Measurements from ENCODE around the gene ADD1. TPM values are rescaled to one million over a fixed set of nuclear protein-coding genes. Genes with fewer than 3 reads are reported as not detected.

ADD1 gene
- total and polyA plus RNA-seq, 8 donors: 70.9 to 160 (median 92.0) TPM

- DNase-seq (peak in 2 of 6 donors; percentile 41 to 83), ATAC-seq (peak in 3 of 4 donors; percentile 7 to 37 (median 19)), FAIRE-seq (no peak)
- TF ChIP-seq, protein P1, sequence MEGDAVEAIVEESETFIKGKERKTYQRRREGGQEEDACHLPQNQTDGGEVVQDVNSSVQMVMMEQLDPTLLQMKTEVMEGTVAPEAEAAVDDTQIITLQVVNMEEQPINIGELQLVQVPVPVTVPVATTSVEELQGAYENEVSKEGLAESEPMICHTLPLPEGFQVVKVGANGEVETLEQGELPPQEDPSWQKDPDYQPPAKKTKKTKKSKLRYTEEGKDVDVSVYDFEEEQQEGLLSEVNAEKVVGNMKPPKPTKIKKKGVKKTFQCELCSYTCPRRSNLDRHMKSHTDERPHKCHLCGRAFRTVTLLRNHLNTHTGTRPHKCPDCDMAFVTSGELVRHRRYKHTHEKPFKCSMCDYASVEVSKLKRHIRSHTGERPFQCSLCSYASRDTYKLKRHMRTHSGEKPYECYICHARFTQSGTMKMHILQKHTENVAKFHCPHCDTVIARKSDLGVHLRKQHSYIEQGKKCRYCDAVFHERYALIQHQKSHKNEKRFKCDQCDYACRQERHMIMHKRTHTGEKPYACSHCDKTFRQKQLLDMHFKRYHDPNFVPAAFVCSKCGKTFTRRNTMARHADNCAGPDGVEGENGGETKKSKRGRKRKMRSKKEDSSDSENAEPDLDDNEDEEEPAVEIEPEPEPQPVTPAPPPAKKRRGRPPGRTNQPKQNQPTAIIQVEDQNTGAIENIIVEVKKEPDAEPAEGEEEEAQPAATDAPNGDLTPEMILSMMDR (IDR thresholded peaks at IDR 0.05): no peak
- peak overlapping the region; percentile 45 to 65 (median 60) for H3K4me3 ChIP-seq
- peaks cover 0 to 7% (median 0%) of the 10 kb centered on the region in 3 donors for H3K4me1 ChIP-seq
- peaks cover 0 to 2% (median 0%) of the 10 kb centered on the region in 3 donors for H3K36me3 ChIP-seq
- no peak overlapping the region for H3K27ac ChIP-seq
- no peaks in the 10 kb centered on the region for H3K27me3 ChIP-seq
- intact Hi-C loops (cut with DNase I): no loop called here
- H3K9me3 ChIP-seq: no peaks in the 10 kb centered on the region
- 1 to 2% methylated on average over 28 to 54 of the region's 54 CpGs for WGBS, 2 donors
These were observed 25.2 kb upstream of the ADD1 start for GRCh38 chr4:2818351-2818939.

GRCh38 chr4:2819244-2820215 lies 24.1 kb upstream of the ADD1 start:
- FAIRE-seq (no peak), ATAC-seq (no peak), DNase-seq (peak in 1 of 6 donors; percentile 26)
- H3K4me1 ChIP-seq: peaks cover 0 to 7% (median 0%) of the 10 kb centered on the region in 3 donors
- TF ChIP-seq, protein P1 (IDR thresholded peaks at IDR 0.05): no peak
- no peak overlapping the region for H3K27ac ChIP-seq
- no peak overlapping the region for H3K4me3 ChIP-seq
- H3K36me3 ChIP-seq: peaks cover 0 to 8% (median 3%) of the 10 kb centered on the region in 3 donors
- intact Hi-C loops (cut with DNase I): no loop called here
- 88 to 91% methylated on average over 5 of the region's 5 CpGs for WGBS, 2 donors
- H3K27me3 ChIP-seq: no peaks in the 10 kb centered on the region
- H3K9me3 ChIP-seq: no peaks in the 10 kb centered on the region

DNA sequence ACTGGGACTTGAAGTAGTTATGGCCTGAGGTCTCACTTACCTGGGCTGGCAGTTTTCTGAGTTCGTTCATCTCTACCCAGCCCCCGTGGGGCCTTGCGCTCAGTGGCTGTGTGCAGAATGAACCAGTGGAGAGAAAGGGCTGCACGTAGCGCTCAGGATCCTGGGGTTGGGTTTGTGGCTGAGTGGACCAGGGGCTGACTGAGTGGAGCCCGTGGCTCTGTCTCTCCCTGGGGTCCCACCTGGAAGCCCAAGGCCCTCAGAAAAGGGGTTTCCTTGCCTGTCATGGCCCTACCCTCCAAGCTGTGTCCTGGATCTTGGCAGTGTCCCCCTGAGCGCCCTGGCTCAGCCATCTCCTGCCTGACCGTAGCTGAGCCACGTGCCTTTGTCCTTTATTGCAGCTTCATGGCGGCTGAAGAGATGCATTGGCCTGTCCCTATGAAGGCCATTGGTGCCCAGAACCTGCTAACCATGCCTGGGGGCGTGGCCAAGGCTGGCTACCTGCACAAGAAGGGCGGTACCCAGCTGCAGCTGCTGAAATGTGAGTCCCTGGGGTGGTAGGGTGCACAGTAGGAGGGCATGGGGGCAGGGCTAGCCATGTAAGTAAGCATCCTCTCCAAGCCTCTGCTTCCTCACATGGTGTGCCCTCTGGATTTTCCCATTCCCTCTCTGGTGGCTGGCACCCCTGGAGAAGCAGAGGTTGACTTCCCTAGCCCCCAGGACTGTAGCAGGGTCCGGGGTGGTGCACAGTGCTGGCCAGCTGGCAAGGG lies 23.2 kb upstream of the ADD1 start:
- peaks cover 0 to 13% (median 9%) of the 10 kb centered on the region in 3 donors for H3K36me3 ChIP-seq
- H3K27ac ChIP-seq: no peak overlapping the region
- H3K27me3 ChIP-seq: no peaks in the 10 kb centered on the region
- FAIRE-seq (no peak), DNase-seq (peak in 3 of 6 donors; percentile 41 to 52 (median 49)), ATAC-seq (no peak)
- intact Hi-C loops (cut with DNase I): no loop called here
- H3K4me1 ChIP-seq: peaks cover 0 to 7% (median 0%) of the 10 kb centered on the region in 3 donors
- H3K4me3 ChIP-seq: no peak overlapping the region
- TF ChIP-seq, protein P1 (IDR thresholded peaks at IDR 0.05): no peak
- 93 to 94% methylated on average over 13 of the region's 13 CpGs for WGBS, 2 donors
- no peaks in the 10 kb centered on the region for H3K9me3 ChIP-seq

DNA sequence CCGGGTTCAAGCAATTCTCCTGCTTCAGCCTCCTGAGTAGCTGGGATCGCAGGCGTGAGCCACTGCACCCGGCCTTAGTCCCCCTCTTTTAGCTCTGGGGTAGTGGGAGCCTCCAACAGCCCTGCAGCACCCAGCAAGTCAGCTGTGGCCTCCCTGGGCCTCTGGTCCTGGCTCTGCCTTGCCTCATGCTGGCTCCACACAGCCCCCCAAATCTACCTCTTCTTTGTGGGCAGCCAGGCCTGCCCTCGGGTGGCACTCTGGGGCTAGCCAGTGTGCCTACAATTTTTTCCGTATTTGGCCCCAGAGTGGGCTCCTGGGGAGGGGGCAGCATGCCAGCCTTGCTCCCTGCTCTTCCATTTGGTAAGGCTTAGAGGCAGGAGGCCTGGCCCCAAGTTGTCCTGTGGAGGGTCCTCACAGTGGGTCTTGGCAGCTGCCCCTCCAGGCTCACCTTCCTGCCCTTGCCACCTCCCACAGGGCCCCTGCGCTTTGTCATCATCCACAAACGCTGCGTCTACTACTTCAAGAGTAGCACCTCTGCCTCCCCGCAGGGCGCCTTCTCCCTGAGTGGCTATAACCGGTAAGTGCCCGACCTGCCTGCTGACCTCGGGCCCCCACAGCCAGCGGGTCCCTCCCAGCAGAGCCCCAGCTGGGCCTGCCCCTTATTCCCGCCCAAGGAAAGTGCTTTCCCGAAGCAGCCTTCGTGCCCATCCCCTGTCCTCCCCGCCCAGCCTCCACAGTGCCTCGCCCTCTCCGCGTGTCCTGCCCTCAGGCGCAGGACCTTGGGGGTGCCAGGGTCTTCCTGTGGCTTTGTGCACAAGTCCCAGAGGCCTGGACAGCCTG lies 21.0 kb upstream of the ADD1 start:
- H3K9me3 ChIP-seq: no peaks in the 10 kb centered on the region
- DNase-seq (peak in 3 of 6 donors; percentile 16 to 72 (median 46)), ATAC-seq (no peak), FAIRE-seq (no peak)
- 93 to 94% methylated on average over 22 to 23 of the region's 23 CpGs for WGBS, 2 donors
- no peak overlapping the region for H3K27ac ChIP-seq
- TF ChIP-seq, protein P1 (IDR thresholded peaks at IDR 0.05): no peak
- H3K4me1 ChIP-seq: peaks cover 0 to 7% (median 0%) of the 10 kb centered on the region in 3 donors
- H3K27me3 ChIP-seq: no peaks in the 10 kb centered on the region
- no peak overlapping the region for H3K4me3 ChIP-seq
- peaks cover 0 to 13% (median 9%) of the 10 kb centered on the region in 3 donors for H3K36me3 ChIP-seq
- intact Hi-C loops (cut with DNase I): no loop called here
